GM23338 (cell line): ENCODE results near the gene MAP2K1. TPM values are rescaled to one million over a fixed set of nuclear protein-coding genes. Genes with fewer than 3 reads are reported as not detected.

Source experiments
- ATAC-seq: fragments of 200-7000 bp; cut with Tn5 transposase; 3 replicates; pipeline ENCODE4 v1.9.1; 2020
- DNase-seq: peaks from one replicate; pipeline ENCODE4 v3.0.0-alpha.2; 2015; ENCODE audit warnings: low spot score
- H2AFZ ChIP-seq: fragments of 200-600 bp; sonication (generic); 2 replicates; pipeline ENCODE4 v1.8.0; 2016; ENCODE audit warnings: antibody characterized with exemption, mild to moderate bottlenecking, moderate library complexity
- H3F3A ChIP-seq: fragments of 200-600 bp; sonication (generic); replicated peaks from 2 replicates; pipeline ENCODE4 v1.8.0; 2017; ENCODE audit warnings: antibody characterized with exemption, mixed run types, low read depth
- H3K27ac ChIP-seq: fragments of 200-600 bp; sonication (generic); 2 replicates; pipeline ENCODE4 v1.6.1; 2016; ENCODE audit warnings: low read depth
- H3K27me3 ChIP-seq: fragments of 200-600 bp; sonication (generic); 2 replicates; pipeline ENCODE4 v1.8.0; 2016; ENCODE audit warnings: mild to moderate bottlenecking, mixed run types, moderate library complexity; ENCODE audit not compliant: insufficient read depth
- H3K36me3 ChIP-seq: fragments of 200-600 bp; sonication (generic); 2 replicates; pipeline ENCODE4 v1.8.0; 2016; ENCODE audit warnings: mild to moderate bottlenecking; ENCODE audit not compliant: insufficient read depth
- H3K4me1 ChIP-seq: fragments of 200-600 bp; sonication (generic); 2 replicates; pipeline ENCODE4 v1.8.0; 2016; ENCODE audit warnings: mild to moderate bottlenecking, moderate library complexity; ENCODE audit not compliant: insufficient read depth
- H3K4me2 ChIP-seq: fragments of 200-600 bp; sonication (generic); 2 replicates; pipeline ENCODE4 v1.7.1; 2017; ENCODE audit warnings: mixed run types
- H3K4me3 ChIP-seq: fragments of 200-600 bp; sonication (generic); 2 replicates; pipeline ENCODE4 v1.6.1; 2016; ENCODE audit warnings: mixed run types
- H3K79me2 ChIP-seq: fragments of 200-600 bp; sonication (generic); replicated peaks from 2 replicates; pipeline ENCODE4 v1.8.0; 2017; ENCODE audit warnings: mild to moderate bottlenecking; ENCODE audit not compliant: insufficient read depth
- H3K9me2 ChIP-seq: fragments of 200-600 bp; sonication (generic); 2 replicates; pipeline ENCODE4 v1.8.0; 2017; ENCODE audit not compliant: insufficient read depth
- H4K20me1 ChIP-seq: fragments of 200-600 bp; sonication (generic); replicated peaks from 2 replicates; pipeline ENCODE4 v1.8.0; 2017; ENCODE audit warnings: mild to moderate bottlenecking; ENCODE audit not compliant: insufficient read depth
- H3K27ac Mint-ChIP-seq: 2 replicates; pipeline ENCODE4 v1.8.0; 2020; ENCODE audit warnings: inconsistent platforms, mild to moderate bottlenecking, moderate library complexity, mixed read lengths
- H3K27me3 Mint-ChIP-seq: 3 replicates; pipeline ENCODE4 v1.8.0; 2022; ENCODE audit warnings: low read depth, mild to moderate bottlenecking, moderate library complexity, mixed read lengths, inconsistent platforms; ENCODE audit not compliant: insufficient read depth, poor library complexity
- H3K36me3 Mint-ChIP-seq: 3 replicates; pipeline ENCODE4 v1.8.0; 2021; ENCODE audit warnings: low read depth, mild to moderate bottlenecking, inconsistent platforms, moderate library complexity, mixed read lengths
- H3K4me1 Mint-ChIP-seq: 3 replicates; pipeline ENCODE4 v1.8.0; 2020; ENCODE audit warnings: mild to moderate bottlenecking, inconsistent platforms, mixed read lengths
- H3K4me3 Mint-ChIP-seq: 3 replicates; pipeline ENCODE4 v1.8.0; 2021; ENCODE audit warnings: moderate library complexity, mild to moderate bottlenecking, inconsistent platforms, mixed read lengths
- H3K9me3 Mint-ChIP-seq: 3 replicates; pipeline ENCODE4 v1.8.0; 2020; ENCODE audit warnings: moderate library complexity, mild to moderate bottlenecking, inconsistent platforms, mixed read lengths
- CREB1 ChIP-seq: fragments of 250-450 bp; sonication (Bioruptor Pico); IDR thresholded peaks from 2 replicates; pipeline ENCODE4 v1.5.0; 2020; ENCODE audit warnings: low read depth, mild to moderate bottlenecking, moderate library complexity
- CTCF ChIP-seq, 2 experiments: fragments of 200-600 bp in 1 of 2; sonication (generic) in 1 of 2; conservative IDR thresholded peaks; 2 replicates each; pipeline versions ENCODE4 v1.5.1 to v1.6.1; 2016 to 2017; ENCODE audit warnings: antibody characterized with exemption in 2 of 2, low read depth in 2 of 2, mild to moderate bottlenecking in 2 of 2, moderate library complexity in 1 of 2
- ETS1 ChIP-seq: IDR thresholded peaks from 2 replicates; pipeline ENCODE4 v1.6.1; 2016; ENCODE audit warnings: antibody characterized with exemption
- EZH2 ChIP-seq: fragments of 200-600 bp; sonication (generic); IDR thresholded peaks from one replicate; pipeline ENCODE4 v1.8.0; 2017; ENCODE audit warnings: antibody characterized with exemption, mild to moderate bottlenecking, low read depth; ENCODE audit not compliant: unreplicated experiment
- EZH2phosphoT487 ChIP-seq: fragments of 200-600 bp; sonication (generic); IDR thresholded peaks from one replicate; pipeline ENCODE4 v1.8.1; 2018; ENCODE audit warnings: antibody characterized with exemption; ENCODE audit not compliant: unreplicated experiment
- JUNB ChIP-seq: IDR thresholded peaks from one replicate; pipeline ENCODE4 v1.6.1; 2016; ENCODE audit warnings: antibody characterized with exemption; ENCODE audit not compliant: unreplicated experiment
- NANOG ChIP-seq: IDR thresholded peaks from 2 replicates; pipeline ENCODE4 v1.6.1; 2016; ENCODE audit warnings: antibody characterized with exemption, borderline replicate concordance
- POLR2AphosphoS5 ChIP-seq: IDR thresholded peaks from 2 replicates; pipeline ENCODE4 v1.6.1; 2016; ENCODE audit warnings: antibody characterized with exemption, low read depth
- REST ChIP-seq: IDR thresholded peaks from one replicate; pipeline ENCODE4 v1.6.1; 2018; ENCODE audit warnings: antibody characterized with exemption; ENCODE audit not compliant: unreplicated experiment
- STAT1 ChIP-seq: IDR thresholded peaks from one replicate; pipeline ENCODE4 v1.6.1; 2016; ENCODE audit warnings: antibody characterized with exemption; ENCODE audit not compliant: unreplicated experiment
- ZNF114 ChIP-seq: fragments of 250-450 bp; sonication (Bioruptor Pico); IDR thresholded peaks from 2 replicates; pipeline ENCODE4 v1.5.0; 2020; ENCODE audit warnings: mild to moderate bottlenecking, moderate library complexity
- ZNF331 ChIP-seq: fragments of 250-450 bp; sonication (Bioruptor Pico); IDR thresholded peaks from 2 replicates; pipeline ENCODE4 v1.5.0; 2020; ENCODE audit warnings: low read depth, mild to moderate bottlenecking, moderate library complexity
- ZNF462 ChIP-seq: fragments of 250-450 bp; sonication (Bioruptor Pico); IDR thresholded peaks from 2 replicates; pipeline ENCODE4 v1.5.0; 2020; ENCODE audit warnings: mild to moderate bottlenecking, moderate library complexity
- polyA plus RNA-seq: library from polyadenylated mRNA; unstranded; fragments of >200 nt; fragmentation: Nextera tagmentation; extraction: Ambion mirVana; gene quantifications from 2 replicates; pipeline ENCODE4 v1.2.1, GENCODE V29; 2016
- total RNA-seq: library from RNA; depleted of rRNA; stranded (reverse); fragments of >200 nt; shearing (Covaris generic); gene quantifications from 2 replicates; pipeline ENCODE4 v1.2.3, GENCODE V29; 2014

The MAP2K1 gene
- total and polyA plus RNA-seq, 2 experiments from 2014 or later = 42.0 to 68.5 TPM

- H3K9me3 Mint-ChIP-seq = no peaks in the 10 kb centered on the region
- no peaks in the 10 kb centered on the region for H3K27me3 Mint-ChIP-seq
- H3K9me2 ChIP-seq = no peaks in the 10 kb centered on the region
- no peaks in the 10 kb centered on the region for H3F3A ChIP-seq
- no peak overlapping the region for H3K4me3 Mint-ChIP-seq
- no peak for DNase-seq
- no peak overlapping the region for H2AFZ ChIP-seq
- no peak overlapping the region for H3K4me2 ChIP-seq
- H3K36me3 ChIP-seq = no peaks in the 10 kb centered on the region
- no peak overlapping the region for H3K27ac ChIP-seq
- peaks cover 3% of the 10 kb centered on the region for H3K36me3 Mint-ChIP-seq
- no peak overlapping the region for H3K4me3 ChIP-seq
- H3K4me1 Mint-ChIP-seq = peaks cover 24% of the 10 kb centered on the region
- H3K79me2 ChIP-seq = no peaks in the 10 kb centered on the region
- H3K27ac Mint-ChIP-seq = no peak overlapping the region
- TF ChIP-seq ZNF114 (CRISPR knock-in tag) (no peak), STAT1 (no peak), ZNF462 (no peak), JUNB (no peak), CREB1 (CRISPR knock-in tag) (no peak), NANOG (no peak), EZH2 (no peak), POLR2AphosphoS5 (no peak), EZH2phosphoT487 (no peak), REST (no peak), CTCF (conservative IDR thresholded peaks at IDR 0.05; ENCODE audit: low read depth in 2 of 2) (no peak), ZNF331 (CRISPR knock-in tag) (no peak), ETS1 (no peak)
- H4K20me1 ChIP-seq = no peaks in the 10 kb centered on the region; the same call in 1 of the 2 replicates
- no peaks in the 10 kb centered on the region; the same call in 1 of the 2 replicates for H3K4me1 ChIP-seq
- ATAC-seq = no peak
- H3K27me3 ChIP-seq = no peaks in the 10 kb centered on the region
These were observed 69.5 kb downstream of the MAP2K1 start for GRCh38 chr15:66456211-66456610.
